ENCODE measurements around the gene ME1. TPM values are rescaled to one million over a fixed set of nuclear protein-coding genes. Genes with fewer than 3 reads are reported as not detected.

The ME1 gene
- total RNA-seq: 12.8 TPM

GRCh38 chr6:83430611-83431544 lies at the start of gene ME1:
Gene ME1, minus strand, starts transcription at chr6:83431051. Its CDS starts 97 bp downstream, at chr6:83430954.
- no peaks in the 10 kb centered on the region for H3K9me3 ChIP-seq
- peak within 1 kb of the TSS; percentile 73 for H3K27ac ChIP-seq
- intact Hi-C loops (cut with DNase I): no loop called here
- no peaks in the 10 kb centered on the region for H3K27me3 ChIP-seq
- peaks cover 26% of the 10 kb centered on the region for H3K4me1 ChIP-seq
- no peaks in the 10 kb centered on the region for H3K36me3 ChIP-seq
- TF ChIP-seq CTCF (IDR thresholded peaks at IDR 0.05) (no peak), POLR2AphosphoS5 (IDR thresholded peaks at IDR 0.05; ENCODE audit: insufficient read depth in 1 of 2, low read depth in 1 of 2) (peak in 1 of 2 donors; percentile 42), POLR2A (IDR thresholded peaks at IDR 0.05) (peak in 1 of 2 donors; percentile 14)
- peak within 1 kb of the TSS; percentile 72 to 80 for H3K4me3 ChIP-seq
- no peak for DNase-seq (ENCODE audit: extremely low spot score in 2 of 2)

- H3K4me3 ChIP-seq: no peak overlapping the region
- no peaks in the 10 kb centered on the region for H3K4me1 ChIP-seq
- H3K9me3 ChIP-seq: no peaks in the 10 kb centered on the region
- no peak overlapping the region for H3K27ac ChIP-seq
- intact Hi-C loops (cut with DNase I): no loop called here
- H3K36me3 ChIP-seq: no peaks in the 10 kb centered on the region
- no peaks in the 10 kb centered on the region for H3K27me3 ChIP-seq
- DNase-seq (ENCODE audit: extremely low spot score in 2 of 2): no peak
- TF ChIP-seq CTCF (IDR thresholded peaks at IDR 0.05) (no peak), POLR2AphosphoS5 (IDR thresholded peaks at IDR 0.05; ENCODE audit: insufficient read depth in 1 of 2, low read depth in 1 of 2) (no peak), POLR2A (IDR thresholded peaks at IDR 0.05) (no peak)
These were observed 49.6 kb upstream of the ME1 start for GRCh38 chr6:83480470-83480869.

- DNase-seq (ENCODE audit: extremely low spot score in 2 of 2): no peak
- TF ChIP-seq CTCF (IDR thresholded peaks at IDR 0.05) (no peak), POLR2A (IDR thresholded peaks at IDR 0.05) (no peak), POLR2AphosphoS5 (IDR thresholded peaks at IDR 0.05; ENCODE audit: insufficient read depth in 1 of 2, low read depth in 1 of 2) (no peak)
- Histone ChIP-seq H3K27ac (no peak overlapping the region), H3K4me3 (no peak overlapping the region), H3K36me3 (no peaks in the 10 kb centered on the region), H3K4me1 (no peaks in the 10 kb centered on the region), H3K27me3 (no peaks in the 10 kb centered on the region), H3K9me3 (no peaks in the 10 kb centered on the region)
- intact Hi-C loops (cut with DNase I): no loop called here
These were observed 48.5 kb upstream of the ME1 start for GRCh38 chr6:83479389-83479788.

GRCh38 chr6:83476971-83477370 lies 46.1 kb upstream of the ME1 start:
- DNase-seq (ENCODE audit: extremely low spot score in 2 of 2): no peak
- Histone ChIP-seq H3K4me1 (no peaks in the 10 kb centered on the region), H3K9me3 (no peaks in the 10 kb centered on the region), H3K27ac (no peak overlapping the region), H3K4me3 (no peak overlapping the region), H3K27me3 (no peaks in the 10 kb centered on the region), H3K36me3 (no peaks in the 10 kb centered on the region)
- intact Hi-C loops (cut with DNase I): no loop called here
- TF ChIP-seq POLR2AphosphoS5 (IDR thresholded peaks at IDR 0.05; ENCODE audit: insufficient read depth in 1 of 2, low read depth in 1 of 2) (no peak), POLR2A (IDR thresholded peaks at IDR 0.05) (no peak), CTCF (IDR thresholded peaks at IDR 0.05) (no peak)

- Histone ChIP-seq H3K36me3 (no peaks in the 10 kb centered on the region), H3K9me3 (no peaks in the 10 kb centered on the region), H3K27me3 (no peaks in the 10 kb centered on the region), H3K27ac (no peak overlapping the region), H3K4me3 (no peak overlapping the region), H3K4me1 (no peaks in the 10 kb centered on the region)
- no peak for DNase-seq (ENCODE audit: extremely low spot score in 2 of 2)
- TF ChIP-seq POLR2A (IDR thresholded peaks at IDR 0.05) (no peak), CTCF (IDR thresholded peaks at IDR 0.05) (no peak), POLR2AphosphoS5 (IDR thresholded peaks at IDR 0.05; ENCODE audit: insufficient read depth in 1 of 2, low read depth in 1 of 2) (no peak)
- intact Hi-C loops (cut with DNase I): no loop called here
These were observed 43.5 kb upstream of the ME1 start for GRCh38 chr6:83474309-83474708.

Measured in vagina (tissue), 2 donors.